ENCODE data around the gene UBE2E1.
"Not testable (repeated sequence)": the region's sequence is repeated elsewhere in the genome, so short reads cannot be mapped to it uniquely, and the experiment has no call there.

UBE2E1 gene

GRCh38 chr3:23884481-23884880, 78.7 kb downstream of the UBE2E1 start:
- DNase-seq, result no peak

GRCh38 chr3:23885210-23885609, 79.5 kb downstream of the UBE2E1 start:
- no peak for DNase-seq

GRCh38 chr3:23886311-23886710, 80.6 kb downstream of the UBE2E1 start:
- DNase-seq, result no peak

GRCh38 chr3:23888617-23889228, 83.0 kb downstream of the UBE2E1 start:
- no peak for DNase-seq

- no peak for DNase-seq
These were observed 83.6 kb downstream of the UBE2E1 start for GRCh38 chr3:23889386-23889785.

- no peak for DNase-seq
These were observed 84.2 kb downstream of the UBE2E1 start for GRCh38 chr3:23889950-23890349.

GRCh38 chr3:23894254-23895061, 88.7 kb downstream of the UBE2E1 start:
- no peak for DNase-seq

- DNase-seq, result no peak
These were observed 89.4 kb downstream of the UBE2E1 start for GRCh38 chr3:23895181-23895580.

GRCh38 chr3:23900744-23901143, 95.0 kb downstream of the UBE2E1 start:
- no peak for DNase-seq

- no peak for DNase-seq
These were observed 98.8 kb downstream of the UBE2E1 start for GRCh38 chr3:23904545-23904944.

GRCh38 chr3:23909341-23909740, 103.6 kb downstream of the UBE2E1 start:
- no peak for DNase-seq

GRCh38 chr3:23911397-23911796, 105.6 kb downstream of the UBE2E1 start:
- no peak for DNase-seq

- not testable (repeated sequence) for DNase-seq
These were observed 106.6 kb downstream of the UBE2E1 start for GRCh38 chr3:23912335-23912734.

- no peak for DNase-seq
These were observed 107.4 kb downstream of the UBE2E1 start for GRCh38 chr3:23913182-23913581.

GRCh38 chr3:23913873-23914743, 108.4 kb downstream of the UBE2E1 start:
- no peak for DNase-seq

- no peak for DNase-seq
These were observed 109.9 kb downstream of the UBE2E1 start for GRCh38 chr3:23915537-23916108.

- DNase-seq, result peak; percentile 27
These were observed 110.6 kb downstream of the UBE2E1 start for GRCh38 chr3:23916152-23916885.

- DNase-seq, result peak; percentile 89
These were observed 111.3 kb downstream of the UBE2E1 start, which contains the start of the genes NKIRAS1 and RPL15 for GRCh38 chr3:23916886-23917678. TSS of gene NKIRAS1 (minus strand) at chr3:23916990. CDS start at chr3:23910904, 6,086 bp downstream. TSS of gene RPL15 (plus strand) at chr3:23917132. CDS start at chr3:23917860, 728 bp downstream.

GRCh38 chr3:23917679-23918303, 112.0 kb downstream of the UBE2E1 start:
- not testable (repeated sequence) for DNase-seq

GRCh38 chr3:23918331-23918730, 112.6 kb downstream of the UBE2E1 start:
- not testable (repeated sequence) for DNase-seq

- no peak for DNase-seq
These were observed 113.9 kb downstream of the UBE2E1 start for GRCh38 chr3:23919628-23920027.
